COLO668 (cell line): ENCODE results near the gene WWOX.
A peak's percentile ranks its signal among the peaks of the same experiment; 100 is the strongest.

ENCODE experiments used
- DNase-seq: peaks from one replicate; lab custom pipeline; 2025; ENCODE audit not compliant: unreplicated experiment; lab: John Stamatoyannopoulos, UW

WWOX gene

DNA sequence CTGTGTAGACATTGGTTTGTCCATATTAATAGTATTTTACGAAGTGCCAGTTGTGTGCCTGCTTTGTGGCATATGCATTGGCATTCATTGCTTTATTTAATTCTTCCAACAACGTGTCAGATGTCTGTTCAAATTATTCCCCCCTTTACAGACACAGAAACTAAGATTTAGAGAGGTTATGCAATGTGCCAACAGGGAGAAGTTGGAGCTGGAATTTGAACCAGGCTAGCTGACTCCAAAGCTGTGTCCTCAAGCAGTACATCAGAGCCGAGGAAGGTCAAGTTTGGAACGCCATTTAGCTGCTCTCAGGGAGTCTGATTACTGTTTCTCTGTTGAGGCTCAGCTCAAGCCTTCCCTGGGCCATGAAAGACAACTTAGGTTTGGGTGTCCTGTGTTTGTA is 232.3 kb downstream of the WWOX start:
- no peak for DNase-seq

- no peak for DNase-seq
Measured at GRCh38 chr16:78333808-78334207, 234.4 kb downstream of the WWOX start.

DNA sequence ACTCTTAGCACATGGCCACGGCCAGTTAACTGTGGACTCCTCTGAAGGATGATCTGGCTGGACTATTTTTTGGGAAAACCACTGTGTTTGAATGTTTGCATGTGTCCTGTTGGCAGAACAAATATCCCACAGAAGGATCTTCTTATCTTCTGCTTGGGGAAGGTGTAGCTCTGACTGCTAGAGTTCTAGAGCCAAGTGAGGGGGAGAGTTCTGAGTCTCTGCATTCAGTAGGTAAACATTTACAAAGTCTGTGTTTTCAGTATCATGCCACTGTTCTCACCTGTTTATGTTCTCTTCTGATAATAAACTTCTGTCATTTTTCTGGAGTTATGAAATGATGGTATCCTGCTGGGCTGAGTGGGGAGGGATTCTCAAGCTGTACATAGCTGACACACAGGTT is 241.1 kb downstream of the WWOX start:
- no peak for DNase-seq

- no peak for DNase-seq
Measured at GRCh38 chr16:78348068-78348467, 248.6 kb downstream of the WWOX start.

DNA sequence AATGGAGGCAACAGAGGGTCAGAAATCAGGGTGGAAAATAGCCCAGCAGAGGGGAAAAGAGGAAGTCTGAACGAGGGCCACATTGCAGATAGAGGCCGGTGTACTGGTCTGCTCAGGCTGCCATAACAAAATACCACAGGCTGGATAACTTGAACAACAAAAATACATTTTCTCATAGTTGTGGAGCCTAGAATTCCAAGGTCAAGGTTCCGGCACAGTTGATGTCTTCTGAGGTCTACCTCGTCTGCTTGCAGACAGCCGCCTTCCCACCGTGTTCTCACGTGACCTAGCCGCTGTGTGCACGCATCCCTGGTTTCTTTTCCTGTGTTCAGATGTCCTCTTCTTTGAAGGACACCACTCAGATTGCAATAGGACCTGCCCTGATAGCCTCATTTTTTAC is 249.4 kb downstream of the WWOX start:
- DNase-seq = no peak

- no peak for DNase-seq
Measured at GRCh38 chr16:78352184-78352583, 252.7 kb downstream of the WWOX start.

- DNase-seq = peak; percentile 42
Measured at GRCh38 chr16:78353640-78354275, 254.3 kb downstream of the WWOX start.

DNA sequence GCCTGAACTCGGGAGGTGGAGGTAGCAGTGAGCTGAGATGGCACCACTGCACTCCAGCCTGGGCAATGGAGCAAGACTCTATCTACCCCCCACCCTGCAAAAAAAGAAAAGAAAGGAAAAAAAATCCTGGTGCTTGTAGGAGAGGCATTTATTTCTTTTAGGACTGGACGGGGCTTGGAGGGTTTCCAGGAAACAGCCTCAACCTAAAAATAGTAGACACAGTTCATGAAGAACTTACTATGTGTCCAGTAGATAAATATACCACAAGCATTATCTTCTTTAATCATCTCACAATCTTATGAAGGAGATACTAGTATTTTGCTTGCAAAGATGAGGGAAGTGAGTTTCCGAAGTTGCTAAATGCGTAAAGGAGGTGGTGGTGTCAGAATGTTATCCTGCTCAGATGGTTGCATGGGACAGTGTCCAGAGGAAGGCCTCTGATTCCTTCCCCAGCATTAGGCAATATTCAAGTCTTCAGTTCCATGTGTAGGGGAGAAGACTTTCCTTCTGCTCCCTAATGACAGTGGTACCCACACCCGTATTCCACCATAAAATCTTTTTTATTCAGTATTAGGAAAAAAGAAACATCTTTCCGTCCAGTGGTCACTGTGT is 263.2 kb downstream of the WWOX start:
- no peak for DNase-seq

GRCh38 chr16:78363843-78364555 is 264.5 kb downstream of the WWOX start:
- no peak for DNase-seq

GRCh38 chr16:78364556-78364880 is 265.1 kb downstream of the WWOX start:
- no peak for DNase-seq

- DNase-seq = no peak
Measured at GRCh38 chr16:78365366-78365765, 265.9 kb downstream of the WWOX start.

DNA sequence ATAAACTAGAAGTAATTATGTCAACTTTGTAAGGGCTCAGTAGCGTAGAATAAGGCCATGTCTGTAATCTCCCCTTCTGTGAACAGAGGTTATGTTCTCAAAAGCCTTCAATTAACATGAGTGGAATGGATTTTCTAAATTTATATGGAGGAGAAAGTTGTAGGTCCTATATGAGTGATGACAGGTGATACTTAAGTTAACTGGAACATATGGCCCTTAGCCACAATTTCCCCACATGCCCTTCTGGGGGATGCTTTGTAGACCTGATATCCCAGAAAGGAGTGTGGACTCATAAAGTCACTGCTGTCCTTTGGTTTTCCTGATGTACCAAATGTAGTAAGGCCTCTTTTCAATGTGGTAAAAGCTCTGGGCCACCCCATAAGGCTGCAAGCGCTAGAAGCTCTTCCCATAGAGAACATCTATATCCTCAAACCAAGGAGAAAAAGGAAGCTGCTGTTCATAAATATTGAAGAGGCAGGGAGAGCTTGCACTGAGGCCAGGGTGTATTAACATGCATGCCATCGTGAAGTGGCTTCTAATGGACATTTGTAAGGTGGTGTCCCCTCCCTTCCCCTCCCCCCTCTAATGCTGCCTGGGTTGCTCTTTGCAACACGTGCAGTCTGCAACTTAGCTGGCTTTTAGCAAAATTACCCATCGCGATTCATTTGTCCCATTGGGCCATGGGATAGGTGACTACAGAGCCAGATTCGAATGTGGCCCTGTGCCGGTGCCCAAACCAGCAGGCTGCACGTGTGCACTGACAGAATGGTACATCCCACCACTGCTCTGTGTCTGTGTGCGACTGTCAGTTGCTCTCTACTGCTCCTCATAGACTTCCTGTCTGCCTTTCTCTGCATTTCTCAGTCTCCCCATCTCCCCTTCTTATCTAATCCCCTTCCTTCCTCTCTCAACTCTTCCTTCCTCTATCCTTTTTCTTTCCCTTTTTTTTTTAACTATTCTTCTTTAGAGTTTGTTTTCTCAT is 269.0 kb downstream of the WWOX start:
- DNase-seq = no peak

DNA sequence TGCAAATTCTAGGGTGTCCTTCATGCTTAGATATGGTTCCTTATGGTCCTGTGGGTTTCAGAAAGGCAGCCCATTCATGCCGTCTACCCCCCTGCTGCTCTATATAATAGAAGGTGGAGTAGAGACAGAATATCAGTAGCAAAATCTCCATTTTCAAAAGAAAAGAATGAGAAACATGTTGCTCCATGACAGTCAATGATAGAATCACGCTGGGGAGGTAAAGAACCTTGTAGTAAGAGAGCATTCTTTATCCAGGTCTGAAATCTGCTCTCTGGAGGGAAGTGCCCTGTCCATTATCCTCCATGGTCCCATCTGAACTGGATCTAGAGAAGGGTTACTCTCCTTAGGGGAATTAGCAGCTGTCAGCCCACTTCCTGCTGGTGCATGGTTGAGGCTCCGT is 272.8 kb downstream of the WWOX start:
- DNase-seq = no peak

DNA sequence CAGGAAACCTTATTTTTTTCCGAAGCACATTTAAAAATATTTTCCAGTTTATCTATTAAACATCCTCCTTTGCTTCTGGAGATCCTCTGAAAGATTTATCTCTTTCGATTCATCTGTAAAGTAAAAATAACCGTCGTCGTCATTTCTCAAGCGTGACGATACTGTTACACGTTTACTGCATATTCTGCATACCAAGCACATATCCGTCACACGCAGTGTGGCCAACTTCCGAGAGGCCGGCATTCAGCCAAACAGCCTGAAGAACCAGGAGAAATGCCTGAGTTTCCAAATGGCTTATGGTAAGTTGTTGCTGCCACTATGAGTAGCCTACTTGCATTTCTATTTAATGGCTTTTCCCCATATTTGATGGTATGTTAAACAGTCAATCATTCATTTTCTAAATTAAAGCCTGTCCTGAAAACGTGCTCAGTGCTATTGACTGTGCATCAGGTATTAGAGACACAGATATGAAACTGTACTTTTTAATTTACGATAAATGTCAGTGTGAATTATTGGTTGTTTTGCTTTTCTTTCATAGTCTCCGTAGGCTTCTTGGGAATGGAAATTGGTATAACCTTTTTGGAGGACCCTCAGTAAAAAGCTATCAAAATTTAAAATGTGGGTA is 275.7 kb downstream of the WWOX start:
- DNase-seq = no peak

GRCh38 chr16:78376452-78376851 is 277.0 kb downstream of the WWOX start:
- DNase-seq = no peak

- DNase-seq = no peak
Measured at GRCh38 chr16:78377312-78377711, 277.9 kb downstream of the WWOX start.

GRCh38 chr16:78381060-78381459 is 281.6 kb downstream of the WWOX start:
- DNase-seq = no peak

- DNase-seq = no peak
Measured at GRCh38 chr16:78383118-78383517, 283.7 kb downstream of the WWOX start.

DNA sequence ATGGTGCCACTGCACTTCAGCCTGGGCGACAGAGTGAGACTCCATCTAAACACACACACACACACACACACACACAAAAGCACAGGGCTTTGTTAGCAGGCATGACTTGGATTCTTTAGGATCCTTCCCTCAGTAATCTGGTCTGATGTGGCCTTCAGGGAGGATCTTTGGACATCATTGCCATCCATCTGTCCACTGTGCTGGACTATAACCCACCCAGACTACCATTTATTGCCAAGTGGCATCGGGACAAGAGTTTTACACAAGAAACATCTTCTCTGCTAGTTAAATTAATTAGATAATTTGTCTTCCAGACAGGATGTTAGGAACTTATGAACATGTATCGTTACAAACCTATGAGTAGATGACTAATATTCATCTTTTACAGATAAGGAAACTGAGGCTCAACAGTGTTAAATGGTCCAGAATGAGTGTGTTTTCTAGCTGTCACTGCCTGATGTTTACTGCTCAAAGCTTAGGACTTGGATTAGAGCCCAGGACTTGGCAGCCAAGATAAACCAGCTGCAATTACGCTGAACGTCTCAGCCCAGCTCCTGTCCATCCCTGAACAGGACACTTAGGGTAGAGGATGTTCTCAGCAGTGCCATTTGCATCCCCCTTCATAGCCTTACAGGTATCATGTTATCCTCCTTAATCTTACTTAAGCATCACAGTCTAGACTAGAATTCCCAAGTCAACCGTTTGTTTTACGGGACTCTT is 285.8 kb downstream of the WWOX start:
- no peak for DNase-seq

DNA sequence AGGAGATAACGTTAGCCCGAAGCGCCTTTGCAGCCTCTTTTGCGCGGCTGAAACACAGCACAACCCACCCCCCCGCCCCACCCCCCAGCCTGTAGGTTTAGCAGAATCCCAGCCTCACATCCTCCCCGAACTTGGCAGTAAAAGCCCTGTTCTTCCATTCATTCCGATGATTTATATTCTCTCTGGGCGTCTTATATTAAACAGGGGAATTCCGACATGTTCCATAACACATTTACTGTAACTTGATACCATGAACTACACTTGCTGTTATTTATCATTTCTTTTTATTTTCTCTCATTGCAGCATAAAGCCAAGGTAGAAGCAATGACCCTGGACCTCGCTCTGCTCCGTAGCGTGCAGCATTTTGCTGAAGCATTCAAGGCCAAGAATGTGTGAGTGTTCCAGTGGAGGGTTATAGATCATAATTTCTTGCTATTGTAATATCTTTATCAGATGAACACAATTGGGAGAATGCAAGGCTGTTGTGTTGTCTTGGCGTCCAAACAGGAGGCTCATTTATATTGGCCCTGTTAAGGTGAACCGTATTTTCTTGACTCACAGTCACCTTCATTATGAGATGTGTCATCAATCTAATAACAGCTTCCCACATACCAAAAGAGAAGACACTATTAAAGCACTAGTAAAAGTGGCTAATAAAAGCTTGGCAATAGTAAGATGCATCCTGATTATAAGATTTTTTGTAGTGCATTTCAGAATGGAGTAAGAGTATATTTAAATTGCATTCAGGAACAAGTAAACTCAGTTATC is 287.3 kb downstream of the WWOX start:
- DNase-seq = no peak
